Nephron progenitor cell (in vitro differentiated cells): ENCODE data around the gene WDFY2.

Experiments
- DNase-seq: peaks from one replicate; pipeline ENCODE4 v3.0.0; 2021
- H3K27ac Mint-ChIP-seq: 2 replicates; pipeline ENCODE4 v1.8.0; 2021; ENCODE audit warnings: mild to moderate bottlenecking, moderate library complexity, mixed read lengths
- H3K27me3 Mint-ChIP-seq: 2 replicates; pipeline ENCODE4 v1.8.0; 2021; ENCODE audit warnings: mild to moderate bottlenecking, low read depth, mixed read lengths; ENCODE audit not compliant: poor library complexity
- H3K36me3 Mint-ChIP-seq: 2 replicates; pipeline ENCODE4 v1.8.0; 2021; ENCODE audit warnings: low read depth, mixed read lengths
- H3K4me1 Mint-ChIP-seq: 2 replicates; pipeline ENCODE4 v1.8.0; 2021; ENCODE audit warnings: mixed read lengths
- H3K4me3 Mint-ChIP-seq: 2 replicates; pipeline ENCODE4 v1.8.0; 2021; ENCODE audit warnings: mild to moderate bottlenecking, moderate library complexity, mixed read lengths
- H3K9me3 Mint-ChIP-seq: 2 replicates; pipeline ENCODE4 v1.8.0; 2021; ENCODE audit warnings: mild to moderate bottlenecking, moderate library complexity, mixed read lengths
- TF ChIP-seq, protein P1 (sequence below): fragments of 200-600 bp; sonication (generic); IDR thresholded peaks from 2 replicates; pipeline ENCODE4 v1.5.0; 2021; ENCODE audit warnings: antibody characterized with exemption

The WDFY2 gene, protein sequence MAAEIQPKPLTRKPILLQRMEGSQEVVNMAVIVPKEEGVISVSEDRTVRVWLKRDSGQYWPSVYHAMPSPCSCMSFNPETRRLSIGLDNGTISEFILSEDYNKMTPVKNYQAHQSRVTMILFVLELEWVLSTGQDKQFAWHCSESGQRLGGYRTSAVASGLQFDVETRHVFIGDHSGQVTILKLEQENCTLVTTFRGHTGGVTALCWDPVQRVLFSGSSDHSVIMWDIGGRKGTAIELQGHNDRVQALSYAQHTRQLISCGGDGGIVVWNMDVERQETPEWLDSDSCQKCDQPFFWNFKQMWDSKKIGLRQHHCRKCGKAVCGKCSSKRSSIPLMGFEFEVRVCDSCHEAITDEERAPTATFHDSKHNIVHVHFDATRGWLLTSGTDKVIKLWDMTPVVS

DNA sequence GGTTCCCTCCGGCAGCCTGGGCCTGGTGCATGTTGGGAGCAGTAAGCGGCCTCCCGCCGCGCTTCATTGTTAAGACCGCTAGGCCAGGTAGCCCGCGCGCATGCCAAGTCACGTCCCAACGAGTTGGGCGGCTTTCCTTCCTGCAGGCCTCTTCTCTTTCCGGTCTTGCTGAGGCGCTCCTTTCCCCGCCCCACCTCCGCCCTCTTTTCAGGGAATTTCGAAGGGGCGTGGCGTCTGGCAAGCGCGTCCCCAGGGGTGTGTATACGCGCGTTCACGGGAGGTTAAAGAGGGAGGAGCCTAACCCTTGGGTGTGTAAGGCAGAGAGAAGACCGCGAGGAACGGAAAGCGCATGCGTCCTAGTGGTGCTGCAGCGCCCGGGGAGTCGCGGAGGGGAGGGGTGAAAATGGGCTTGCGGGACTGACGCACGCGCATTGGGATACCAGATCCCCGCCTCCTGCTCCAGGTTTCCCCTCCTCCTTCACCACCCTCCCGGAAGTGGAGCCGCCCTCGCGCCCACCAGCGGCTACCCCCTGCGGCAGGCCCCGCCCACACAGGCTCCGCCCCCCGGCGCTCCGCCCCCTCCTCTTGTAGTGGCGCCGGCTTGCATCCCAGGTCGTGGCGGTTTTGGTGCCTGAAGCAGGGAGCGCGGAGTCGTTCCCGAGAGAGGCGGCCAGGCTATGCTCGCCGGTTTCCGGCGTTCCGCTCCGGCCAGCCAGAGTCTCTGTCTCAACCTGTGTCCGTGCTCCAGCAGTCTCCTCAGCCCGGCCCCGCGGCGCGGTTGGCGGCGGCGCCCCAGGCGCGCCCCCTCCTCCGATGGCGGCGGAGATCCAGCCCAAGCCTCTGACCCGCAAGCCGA lies at the start of gene WDFY2:
Gene WDFY2 (plus strand): TSS at position 588 of the 856 bp plus-strand sequence. CDS start 226 bp downstream, at position 814.
- peak; percentile 100 for DNase-seq
- Mint-ChIP-seq H3K9me3 (no peaks in the 10 kb centered on the region), H3K36me3 (no peaks in the 10 kb centered on the region), H3K4me1 (peaks cover 42% of the 10 kb centered on the region), H3K27me3 (peaks cover 10% of the 10 kb centered on the region), H3K27ac (peak within 1 kb of the TSS; percentile 98), H3K4me3 (peak within 1 kb of the TSS; percentile 88)
- TF ChIP-seq, protein P1, sequence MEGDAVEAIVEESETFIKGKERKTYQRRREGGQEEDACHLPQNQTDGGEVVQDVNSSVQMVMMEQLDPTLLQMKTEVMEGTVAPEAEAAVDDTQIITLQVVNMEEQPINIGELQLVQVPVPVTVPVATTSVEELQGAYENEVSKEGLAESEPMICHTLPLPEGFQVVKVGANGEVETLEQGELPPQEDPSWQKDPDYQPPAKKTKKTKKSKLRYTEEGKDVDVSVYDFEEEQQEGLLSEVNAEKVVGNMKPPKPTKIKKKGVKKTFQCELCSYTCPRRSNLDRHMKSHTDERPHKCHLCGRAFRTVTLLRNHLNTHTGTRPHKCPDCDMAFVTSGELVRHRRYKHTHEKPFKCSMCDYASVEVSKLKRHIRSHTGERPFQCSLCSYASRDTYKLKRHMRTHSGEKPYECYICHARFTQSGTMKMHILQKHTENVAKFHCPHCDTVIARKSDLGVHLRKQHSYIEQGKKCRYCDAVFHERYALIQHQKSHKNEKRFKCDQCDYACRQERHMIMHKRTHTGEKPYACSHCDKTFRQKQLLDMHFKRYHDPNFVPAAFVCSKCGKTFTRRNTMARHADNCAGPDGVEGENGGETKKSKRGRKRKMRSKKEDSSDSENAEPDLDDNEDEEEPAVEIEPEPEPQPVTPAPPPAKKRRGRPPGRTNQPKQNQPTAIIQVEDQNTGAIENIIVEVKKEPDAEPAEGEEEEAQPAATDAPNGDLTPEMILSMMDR: no peak

DNA sequence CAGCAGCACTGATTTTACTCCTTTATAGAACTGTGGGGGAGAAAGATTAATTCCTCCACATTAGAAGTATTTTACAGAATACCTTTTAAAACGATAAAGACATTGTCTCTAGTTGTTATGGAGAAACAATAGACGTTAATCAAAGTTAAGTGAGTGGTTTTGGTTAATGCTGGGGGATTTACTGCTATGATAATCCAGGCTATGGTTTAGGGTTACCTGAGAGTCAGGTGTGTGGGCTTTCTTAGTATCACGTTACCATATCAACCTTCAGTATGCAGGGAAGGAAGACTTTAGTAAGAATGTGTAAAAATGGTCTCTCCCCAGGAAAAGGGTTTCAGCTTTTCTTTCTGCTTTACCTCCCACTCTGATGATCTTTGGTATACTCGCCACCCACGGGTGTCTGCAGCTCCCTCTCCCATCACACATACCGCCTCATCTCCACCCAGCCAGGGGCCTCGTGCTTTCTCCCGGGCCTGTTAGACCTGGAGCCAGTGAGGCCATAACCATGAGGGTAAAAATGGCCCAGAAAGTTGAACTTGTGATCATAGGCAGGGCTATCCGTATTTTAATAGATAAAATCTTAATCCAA lies 45.6 kb upstream of the WDFY2 start:
- Mint-ChIP-seq H3K36me3 (no peaks in the 10 kb centered on the region), H3K27ac (no peak overlapping the region), H3K9me3 (no peaks in the 10 kb centered on the region), H3K4me1 (peaks cover 31% of the 10 kb centered on the region), H3K4me3 (no peak overlapping the region), H3K27me3 (no peaks in the 10 kb centered on the region)
- no peak for DNase-seq
- TF ChIP-seq, protein P1: no peak

DNA sequence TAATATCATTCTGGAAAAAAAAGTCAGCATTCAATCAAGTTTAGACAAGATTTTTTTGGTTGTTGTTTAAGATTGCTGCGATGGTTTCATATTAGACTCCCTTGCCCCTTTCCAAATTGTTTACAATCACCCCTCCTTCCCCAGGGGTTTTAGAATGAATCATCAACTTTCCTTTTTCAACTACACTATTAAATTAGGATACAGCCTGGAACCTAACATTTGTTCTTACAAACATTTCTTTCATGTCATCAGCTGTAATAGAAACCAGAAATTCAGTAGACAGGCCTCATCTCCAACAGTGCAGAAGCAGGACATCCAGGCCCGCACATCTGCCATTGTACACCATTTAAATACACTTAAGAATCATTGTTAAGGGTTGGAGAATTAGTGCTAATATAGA lies 44.4 kb upstream of the WDFY2 start:
- TF ChIP-seq, protein P1: no peak
- no peaks in the 10 kb centered on the region for H3K27me3 Mint-ChIP-seq
- no peaks in the 10 kb centered on the region for H3K9me3 Mint-ChIP-seq
- H3K4me1 Mint-ChIP-seq: peaks cover 31% of the 10 kb centered on the region
- H3K4me3 Mint-ChIP-seq: no peak overlapping the region
- no peak overlapping the region for H3K27ac Mint-ChIP-seq
- no peaks in the 10 kb centered on the region for H3K36me3 Mint-ChIP-seq
- no peak for DNase-seq

DNA sequence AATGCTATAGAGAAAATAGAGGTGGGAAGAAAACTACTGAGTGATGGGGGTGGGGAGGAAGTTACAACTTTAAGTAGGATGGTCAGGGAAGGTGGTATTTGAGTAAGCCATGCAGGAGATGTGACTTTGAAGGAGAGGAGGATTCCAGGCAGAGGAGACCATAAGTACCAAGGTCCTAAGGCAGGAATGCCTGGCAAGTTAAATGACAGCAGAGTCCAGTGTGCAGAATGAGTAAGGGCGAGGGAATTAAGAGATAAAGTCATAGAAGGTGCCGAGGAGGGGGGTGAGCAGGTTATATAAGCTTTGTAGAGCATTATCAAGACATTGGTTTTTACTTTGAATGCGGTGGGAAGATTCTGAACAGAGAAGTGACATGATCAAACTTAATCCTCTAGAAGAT lies 43.2 kb upstream of the WDFY2 start:
- H3K4me1 Mint-ChIP-seq: peaks cover 31% of the 10 kb centered on the region
- TF ChIP-seq, protein P1: no peak
- H3K36me3 Mint-ChIP-seq: no peaks in the 10 kb centered on the region
- H3K9me3 Mint-ChIP-seq: peaks cover 5% of the 10 kb centered on the region
- no peaks in the 10 kb centered on the region for H3K27me3 Mint-ChIP-seq
- DNase-seq: no peak
- no peak overlapping the region for H3K27ac Mint-ChIP-seq
- H3K4me3 Mint-ChIP-seq: no peak overlapping the region

DNA sequence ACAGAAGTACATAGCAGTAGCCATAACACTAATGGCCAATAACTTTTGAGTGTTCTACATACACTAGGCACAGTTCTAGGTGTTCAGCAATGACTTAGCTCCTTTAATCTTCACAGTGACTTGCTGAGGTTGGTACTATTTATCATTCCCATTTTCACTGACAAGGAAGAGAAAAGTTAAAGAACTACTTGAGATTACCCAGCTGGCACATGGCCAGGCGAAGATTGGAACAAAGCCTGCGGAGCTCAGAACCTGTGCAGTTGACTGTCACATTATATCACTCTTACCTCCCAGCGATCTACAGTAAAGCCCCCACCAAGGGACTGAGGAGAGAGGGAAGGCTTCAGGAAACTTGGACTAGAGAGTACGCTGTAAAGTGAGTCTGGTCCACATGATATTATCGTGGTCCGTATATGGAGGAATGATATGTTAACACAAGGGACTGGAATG lies 42.4 kb upstream of the WDFY2 start:
- no peak overlapping the region for H3K4me3 Mint-ChIP-seq
- H3K27ac Mint-ChIP-seq: no peak overlapping the region
- DNase-seq: no peak

More for the DNA sequence above, 42.4 kb upstream of the WDFY2 start:
- peaks cover 31% of the 10 kb centered on the region for H3K4me1 Mint-ChIP-seq
- no peaks in the 10 kb centered on the region for H3K27me3 Mint-ChIP-seq
- H3K36me3 Mint-ChIP-seq: no peaks in the 10 kb centered on the region
- TF ChIP-seq, protein P1: no peak
- peaks cover 13% of the 10 kb centered on the region for H3K9me3 Mint-ChIP-seq
